Inferior parietal cortex (tissue), 1 donor: Measurements from ENCODE around the gene RPTOR.

Experiments used
- DNase-seq: peaks from one replicate; pipeline ENCODE4 v3.0.0-alpha.2; 2016; ENCODE audit errors: extremely low spot score

Gene RPTOR

DNA sequence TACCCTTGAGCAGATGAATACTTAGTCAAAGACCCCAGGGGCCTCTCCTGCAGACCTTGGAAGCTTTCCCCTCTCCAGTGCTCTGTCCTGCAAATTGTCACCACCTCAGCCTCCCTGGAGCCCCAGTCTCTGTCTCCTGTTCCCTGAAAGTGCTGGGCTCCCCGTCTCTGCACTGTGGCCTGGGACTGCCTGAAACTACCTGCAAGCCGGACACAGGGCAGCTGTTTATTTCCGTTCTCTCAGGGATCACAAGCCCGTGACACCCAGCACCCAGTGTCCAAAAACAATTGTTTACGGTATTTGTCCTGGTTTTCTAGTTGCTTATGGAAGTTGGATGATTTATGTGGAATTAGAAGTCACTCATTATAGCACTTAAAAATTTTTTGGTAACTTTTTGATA is 365.4 kb downstream of the RPTOR start:
- no peak for DNase-seq

DNA sequence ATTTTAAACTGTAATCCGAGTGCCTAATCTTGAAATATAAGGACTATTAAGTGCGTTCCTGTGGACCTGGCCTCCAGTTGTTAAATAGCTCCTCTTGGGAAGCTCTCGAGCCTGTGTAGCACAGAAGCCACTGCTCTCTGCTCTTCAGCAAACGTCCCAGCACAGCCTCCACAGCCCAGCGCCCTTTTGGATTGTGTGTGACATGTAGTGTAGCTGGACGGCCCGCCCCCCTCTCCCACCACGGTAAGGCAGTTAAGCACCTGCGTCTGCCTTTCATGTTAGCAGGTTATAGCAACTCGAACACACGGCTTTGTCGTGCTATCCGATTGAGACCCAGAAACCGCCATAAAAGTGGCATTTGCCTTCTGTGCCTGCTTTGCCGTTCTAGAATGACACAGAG is 367.8 kb downstream of the RPTOR start:
- no peak for DNase-seq

DNA sequence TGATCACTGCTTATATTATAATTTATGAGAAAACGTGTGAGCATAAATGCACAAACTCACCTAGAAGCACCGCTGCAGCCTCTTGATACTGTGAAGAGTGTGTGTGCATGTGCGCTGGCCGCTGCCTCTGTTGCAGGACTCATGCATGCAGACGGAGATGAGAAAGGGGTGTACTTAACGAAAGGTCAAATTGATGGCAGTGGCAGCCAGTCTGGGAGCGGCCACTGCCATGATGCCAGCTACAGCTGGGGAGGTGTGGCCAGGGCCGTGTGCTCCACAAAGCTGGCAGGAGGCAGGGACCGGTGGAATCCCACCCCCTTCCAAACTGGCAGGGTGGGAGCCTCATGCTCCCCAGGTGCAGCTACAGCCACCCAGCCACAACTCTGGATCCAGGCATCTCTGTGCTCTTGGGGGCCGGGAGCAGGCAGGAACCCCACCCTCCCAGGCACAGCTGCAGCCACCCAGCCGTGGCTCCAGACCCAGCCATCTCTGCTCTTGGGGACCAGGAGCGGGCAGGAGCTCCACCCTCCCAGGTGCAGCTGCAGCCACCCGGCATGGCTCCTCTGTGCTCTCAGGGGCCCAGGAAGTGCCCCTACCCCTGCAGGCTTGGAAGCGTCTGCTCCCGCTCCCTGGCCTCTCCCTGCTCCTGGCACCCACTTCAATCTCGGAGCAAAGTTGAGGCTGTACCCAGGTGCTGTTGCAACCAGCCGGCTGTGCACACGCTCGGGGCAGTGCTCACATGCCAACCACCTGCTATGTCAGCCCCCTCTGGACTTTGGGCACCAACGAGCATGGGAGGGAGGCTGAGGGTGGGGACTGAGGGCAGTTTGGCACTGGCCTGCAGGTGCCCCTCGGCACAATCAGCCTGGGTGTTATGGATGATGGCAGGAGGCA is 369.5 kb downstream of the RPTOR start:
- no peak for DNase-seq

DNA sequence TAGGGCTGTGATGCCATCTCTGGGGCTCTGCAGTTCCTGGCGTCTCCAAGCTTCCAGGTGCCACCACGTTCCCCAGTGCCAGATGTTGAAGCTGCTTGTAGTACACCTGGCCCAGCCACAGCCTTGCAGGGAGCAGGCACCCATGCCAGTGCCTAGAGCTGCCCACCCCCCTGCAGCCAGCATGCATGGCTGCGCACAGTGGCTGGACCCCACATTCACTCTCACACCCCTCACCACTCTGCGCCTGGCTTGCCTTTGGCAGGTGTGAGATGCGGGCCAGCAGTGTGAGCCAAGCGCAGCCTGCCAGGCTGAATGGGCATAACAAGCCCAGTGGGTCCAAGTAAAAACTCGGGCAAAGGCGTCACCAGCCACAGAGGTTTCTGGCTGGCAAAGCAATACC is 371.6 kb downstream of the RPTOR start:
- no peak for DNase-seq

DNA sequence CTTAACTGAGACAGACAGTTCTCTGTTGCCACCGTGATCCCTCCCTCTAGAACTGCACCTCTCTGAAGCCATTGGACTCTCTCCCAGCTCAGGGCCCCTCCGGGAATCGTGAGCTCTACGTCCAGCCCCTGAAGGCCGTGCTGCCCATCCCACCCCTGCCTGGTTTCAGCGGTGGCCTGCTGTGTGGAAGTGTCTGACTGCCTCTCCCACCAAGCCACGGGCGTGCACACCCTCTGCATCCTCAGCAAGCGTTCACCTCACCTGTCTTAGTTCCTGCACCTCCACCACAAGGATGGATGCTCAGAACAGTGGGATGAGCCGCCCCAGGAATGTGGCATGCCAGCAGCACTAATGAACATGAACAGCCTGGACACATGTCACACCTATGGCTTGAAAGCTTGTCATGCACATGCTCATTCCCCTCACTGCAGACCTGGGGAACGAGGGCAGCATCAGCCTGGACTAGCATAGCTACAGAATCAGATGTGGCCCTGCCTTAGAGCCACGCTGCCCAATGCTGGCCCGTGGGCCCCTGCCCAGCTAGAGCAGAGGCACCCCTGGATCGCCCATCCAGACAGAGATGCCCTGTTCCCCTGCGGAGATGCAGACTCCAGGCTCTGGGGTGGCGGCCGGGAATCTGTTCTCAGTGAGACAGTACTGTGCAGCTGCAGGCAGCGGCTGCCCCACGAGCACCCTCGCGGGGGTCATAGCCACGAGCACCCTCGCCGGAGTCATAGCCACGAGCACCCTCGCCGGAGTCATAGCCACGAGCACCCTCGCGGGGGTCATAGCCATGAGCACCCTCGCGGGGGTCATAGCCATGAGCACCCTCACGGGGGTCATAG is 373.3 kb downstream of the RPTOR start:
- no peak for DNase-seq

DNA sequence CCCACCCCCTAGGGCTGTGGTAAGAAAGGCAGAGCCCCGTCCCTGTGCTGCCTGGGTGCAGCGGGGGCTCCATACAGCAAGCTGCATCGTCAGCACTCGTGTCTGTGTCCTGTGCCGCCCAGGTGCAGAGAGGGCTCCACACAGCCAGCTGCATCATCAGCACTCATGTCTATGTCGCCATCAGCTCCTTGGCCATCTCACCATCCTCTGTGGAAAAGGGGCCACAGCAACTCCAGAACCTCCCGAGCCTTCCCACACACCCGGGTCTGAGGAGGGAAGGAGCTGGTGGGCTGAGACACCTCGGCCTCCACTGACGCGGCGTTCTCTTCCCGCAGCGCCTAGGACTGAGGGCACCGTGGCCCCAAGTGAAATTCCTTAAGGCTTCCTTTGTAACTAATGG is 374.1 kb downstream of the RPTOR start:
- DNase-seq = no peak

DNA sequence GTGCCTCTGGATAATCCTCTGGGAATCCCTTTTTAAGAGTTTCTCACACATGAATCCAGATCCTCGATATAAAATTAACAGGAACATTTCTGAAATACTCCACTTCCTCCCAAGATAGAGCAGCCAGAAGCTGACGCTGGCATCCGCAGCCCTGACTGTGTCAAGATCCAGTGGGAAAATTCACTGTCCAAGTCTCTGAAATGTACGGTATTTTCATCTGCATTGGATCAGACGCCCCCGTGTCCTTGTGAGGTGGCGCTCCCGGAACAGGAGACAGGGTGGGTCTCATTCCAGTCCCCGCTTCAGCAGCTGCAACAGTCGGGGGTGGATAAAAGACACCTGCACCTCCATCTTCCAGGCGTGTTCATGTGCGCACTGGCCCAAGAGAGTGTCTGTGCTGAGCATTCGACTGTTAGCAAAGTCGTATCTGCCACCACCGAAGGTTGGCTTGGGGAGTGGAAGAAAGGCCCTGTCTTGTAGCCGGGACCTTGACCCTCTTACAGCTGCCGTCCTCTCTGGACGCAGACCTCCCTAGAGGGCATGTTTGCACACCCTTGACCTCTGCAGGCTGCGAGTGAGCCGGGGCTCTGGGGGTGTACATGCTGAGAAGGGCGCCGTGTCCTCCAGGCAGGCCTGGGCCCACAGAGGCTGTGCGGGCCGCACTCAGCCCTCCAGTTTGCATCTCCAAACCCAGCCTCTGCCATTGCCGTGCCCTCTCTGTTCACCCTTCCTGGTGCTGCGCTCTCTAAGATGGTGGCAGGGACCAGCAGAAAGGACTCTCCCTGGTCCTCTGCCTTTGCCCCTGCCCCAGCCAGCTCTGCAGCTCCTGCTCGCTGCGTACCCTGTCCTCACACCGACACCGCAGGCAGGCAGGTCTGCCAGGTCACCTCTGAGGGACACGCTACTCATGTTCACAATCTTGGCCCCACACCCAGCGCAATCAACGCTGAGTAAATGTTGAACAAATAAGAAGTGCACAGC is 375.0 kb downstream of the RPTOR start:
- DNase-seq = peak; percentile 21

DNA sequence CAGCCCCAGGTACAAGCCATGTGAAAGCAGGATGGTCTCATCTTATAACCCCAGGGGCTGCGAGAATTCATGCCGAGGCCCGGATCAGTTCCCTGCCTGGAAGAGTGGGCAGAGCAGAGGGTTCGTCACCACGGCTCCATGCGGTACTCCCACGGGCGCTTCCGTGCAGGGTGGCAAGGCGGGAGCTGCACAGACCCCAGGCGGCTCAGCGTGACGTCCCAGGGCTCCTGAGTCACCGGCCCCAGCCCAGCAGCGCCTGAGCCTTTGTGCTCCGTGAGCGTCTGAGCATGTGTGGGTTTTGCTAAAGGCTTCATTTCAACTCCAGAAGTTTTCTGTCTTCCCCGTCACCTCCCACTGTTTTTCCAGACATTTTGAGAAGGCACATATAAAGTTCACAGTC is 375.8 kb downstream of the RPTOR start:
- DNase-seq = peak; percentile 33

DNA sequence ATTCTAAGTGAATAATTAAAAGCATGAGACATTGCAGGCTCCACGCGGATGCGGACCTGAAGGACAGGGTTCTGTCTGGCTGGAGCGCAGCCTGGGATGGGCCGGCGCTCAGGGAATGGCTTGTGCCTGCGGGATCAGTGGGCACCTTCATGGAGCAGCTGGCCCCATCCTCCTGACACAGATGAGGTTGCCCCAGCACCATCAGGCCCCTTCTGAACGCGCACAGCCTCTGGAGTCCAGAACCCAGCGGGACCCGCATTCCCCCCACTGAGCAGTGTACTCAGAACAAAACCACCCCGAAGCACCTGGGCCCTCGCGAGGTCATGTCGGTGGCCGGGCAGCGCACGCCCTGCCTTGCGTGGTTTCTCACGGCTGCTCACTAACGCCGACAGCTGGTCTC is 376.5 kb downstream of the RPTOR start:
- no peak for DNase-seq

DNA sequence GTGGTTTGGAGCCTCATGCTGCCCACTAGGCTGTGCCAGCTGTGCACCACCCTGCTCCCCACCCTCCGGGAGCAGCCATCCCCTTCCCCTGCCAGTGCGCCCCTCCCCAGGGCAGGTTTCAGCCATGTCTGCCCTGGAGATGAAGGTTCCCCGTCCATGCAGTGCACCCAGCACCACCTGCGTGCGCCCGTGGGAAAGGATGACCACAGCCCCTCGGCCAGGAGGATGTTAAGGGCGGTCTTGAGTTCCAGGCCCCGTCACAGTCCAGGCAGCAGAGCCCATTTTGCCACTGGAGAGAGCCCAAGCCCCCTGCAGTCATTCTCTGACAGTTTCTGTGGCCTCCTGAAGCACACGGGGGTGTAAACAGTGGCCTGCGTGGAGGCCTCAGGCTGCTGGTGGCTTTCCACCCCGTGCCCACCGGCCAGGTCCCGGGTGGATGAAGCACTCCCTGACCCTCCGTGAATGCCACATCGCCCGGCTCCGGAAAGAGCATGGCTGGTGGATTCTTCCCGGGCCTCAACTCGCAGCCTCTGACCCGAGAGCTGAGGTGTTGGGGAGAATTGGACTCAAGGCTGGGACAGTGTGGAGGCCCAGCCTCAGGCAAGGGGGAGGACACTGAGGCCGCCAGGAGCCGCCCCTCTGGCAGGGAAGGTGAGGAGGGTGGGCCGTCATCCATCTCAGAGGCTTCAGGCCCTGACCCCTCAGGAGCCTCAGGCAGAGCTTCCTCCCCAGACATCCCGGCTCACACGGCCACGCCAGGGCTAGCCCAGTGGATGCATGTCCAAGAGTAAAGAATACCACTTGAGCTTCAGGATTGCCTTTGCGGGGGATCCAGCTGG is 377.3 kb downstream of the RPTOR start:
- no peak for DNase-seq

DNA sequence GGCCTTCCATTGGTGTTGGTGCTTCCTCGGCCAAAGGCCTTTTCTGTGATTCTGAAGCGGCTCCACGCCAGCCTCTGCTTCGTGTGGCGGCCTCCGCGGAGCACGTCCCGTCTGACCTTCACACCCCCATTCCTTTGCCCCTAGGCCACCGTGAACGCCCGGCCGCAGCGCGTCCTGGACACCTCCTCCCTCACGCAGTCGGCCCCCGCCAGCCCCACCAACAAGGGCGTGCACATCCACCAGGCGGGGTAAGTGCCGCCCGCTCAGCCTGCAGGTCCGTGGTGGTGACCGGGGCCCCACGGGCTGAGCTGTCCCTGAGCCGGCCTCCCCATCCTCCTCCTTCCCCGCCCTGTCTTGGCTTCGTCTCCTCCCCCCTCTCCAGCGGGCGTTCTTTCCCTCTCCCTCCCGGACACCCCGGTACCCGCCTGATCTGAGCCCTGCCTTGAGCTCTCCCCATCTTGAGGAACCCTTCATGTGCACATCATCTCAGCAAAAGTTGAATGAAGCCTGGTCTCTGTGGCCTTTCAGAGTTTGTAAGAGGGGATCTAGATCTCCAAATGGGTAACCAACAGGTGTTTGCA is 378.0 kb downstream of the RPTOR start:
- no peak for DNase-seq

DNA sequence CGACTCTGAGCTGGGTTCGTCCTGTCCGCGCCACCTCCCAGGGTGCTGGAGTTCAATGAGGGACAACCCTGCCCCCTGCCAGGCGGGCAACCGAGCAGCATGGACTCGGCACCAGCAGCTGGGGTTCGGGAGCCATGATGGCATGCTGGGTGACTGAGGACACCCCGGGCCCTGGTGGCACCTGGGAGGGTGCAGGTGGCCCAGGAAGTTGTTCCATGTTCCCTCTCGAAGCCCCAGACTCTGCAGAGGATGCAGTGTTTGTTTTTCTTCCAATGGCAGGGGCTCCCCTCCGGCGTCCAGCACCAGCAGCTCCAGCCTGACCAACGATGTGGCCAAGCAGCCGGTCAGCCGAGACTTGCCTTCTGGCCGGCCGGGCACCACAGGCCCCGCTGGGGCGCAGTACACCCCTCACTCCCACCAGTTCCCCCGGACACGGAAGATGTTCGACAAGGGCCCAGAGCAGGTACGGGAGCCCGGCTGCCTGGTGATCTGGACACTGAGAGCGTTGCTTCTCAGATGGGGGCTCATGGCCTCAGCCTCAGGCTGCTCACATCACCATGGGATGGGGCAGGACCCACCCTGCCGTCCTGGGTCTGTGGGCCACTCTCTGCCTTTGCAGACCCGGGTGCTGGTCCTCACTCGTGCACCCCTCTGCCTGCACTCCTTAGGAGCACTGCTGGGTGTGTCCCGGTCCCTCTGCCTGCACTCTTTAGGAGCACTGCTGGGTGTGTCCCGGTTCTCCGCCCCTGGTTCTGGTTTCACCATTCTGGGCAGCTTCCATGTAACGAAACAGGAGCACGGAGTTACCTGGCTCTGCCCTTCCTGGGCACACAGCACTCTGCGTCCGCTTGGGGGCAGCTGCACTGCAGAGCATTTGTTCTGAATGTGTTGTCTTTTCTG is 378.8 kb downstream of the RPTOR start:
- DNase-seq = no peak

DNA sequence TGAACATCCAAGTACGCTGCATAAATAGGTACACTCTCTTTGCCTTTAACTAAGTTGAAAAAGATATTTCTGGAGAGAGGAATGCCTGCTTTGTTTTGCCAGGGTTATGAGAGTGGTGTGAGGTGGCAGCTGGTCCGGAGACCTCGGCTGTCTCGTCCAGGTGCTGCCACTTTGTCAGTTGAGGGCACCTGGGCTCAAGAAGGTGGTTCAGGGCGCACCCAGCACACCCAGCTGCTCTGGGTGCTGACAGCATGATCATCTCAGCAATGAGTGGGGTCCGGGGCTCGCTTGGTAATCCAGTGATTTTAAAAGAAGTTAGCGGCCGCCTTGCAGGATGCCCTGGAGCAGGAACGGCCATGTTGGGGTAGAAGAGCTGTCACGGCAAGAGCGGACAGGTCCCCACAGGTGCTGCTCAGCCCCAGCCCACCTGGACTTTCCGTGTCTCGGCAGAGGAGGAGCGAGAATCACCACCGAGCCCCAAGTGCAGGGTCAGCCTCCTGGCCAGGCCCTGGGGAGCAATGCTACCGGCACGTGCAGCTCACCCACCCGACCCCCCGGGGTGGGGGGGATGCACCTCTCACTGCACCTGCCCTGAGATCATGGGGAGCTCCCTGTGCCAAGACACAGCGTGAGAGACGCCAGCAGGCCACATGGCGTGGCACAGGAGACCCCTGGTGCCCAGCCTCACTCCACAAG is 379.6 kb downstream of the RPTOR start:
- no peak for DNase-seq

DNA sequence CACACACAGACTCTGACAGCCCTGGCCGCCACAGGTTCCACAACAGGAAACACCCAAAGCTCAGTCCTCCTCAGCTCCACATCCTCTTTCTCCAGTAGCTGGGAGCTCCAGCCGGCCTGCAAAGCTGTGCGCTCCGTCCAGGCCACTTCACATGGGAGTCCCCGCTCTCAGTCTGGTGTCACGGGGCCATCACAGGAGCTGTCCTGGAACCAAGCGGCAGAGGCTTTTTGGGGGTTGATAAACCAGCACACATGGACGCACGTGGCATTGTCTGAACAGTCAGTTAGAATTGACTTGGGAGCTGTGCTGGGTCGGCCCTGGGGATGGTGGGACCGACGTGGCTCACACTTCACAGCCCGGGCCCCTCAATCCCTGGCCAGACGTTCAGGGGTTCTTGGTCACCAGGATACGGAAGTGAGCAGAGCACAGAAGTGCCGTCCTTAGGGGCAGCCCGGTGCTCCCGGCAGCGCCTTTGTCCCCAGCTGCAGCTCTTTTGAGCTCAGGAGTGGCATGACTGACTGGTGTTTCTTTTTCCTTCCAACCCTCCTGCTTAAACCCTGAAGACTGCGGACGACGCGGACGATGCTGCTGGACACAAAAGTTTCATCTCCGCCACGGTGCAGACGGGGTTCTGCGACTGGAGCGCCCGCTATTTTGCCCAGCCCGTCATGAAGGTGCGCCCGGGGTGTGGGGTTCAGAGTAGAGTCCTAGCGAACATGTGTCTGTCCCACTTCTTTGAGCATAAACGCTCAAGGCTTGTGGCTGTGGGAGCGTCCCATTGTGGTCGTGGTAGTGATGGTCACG is 380.4 kb downstream of the RPTOR start:
- DNase-seq = no peak

DNA sequence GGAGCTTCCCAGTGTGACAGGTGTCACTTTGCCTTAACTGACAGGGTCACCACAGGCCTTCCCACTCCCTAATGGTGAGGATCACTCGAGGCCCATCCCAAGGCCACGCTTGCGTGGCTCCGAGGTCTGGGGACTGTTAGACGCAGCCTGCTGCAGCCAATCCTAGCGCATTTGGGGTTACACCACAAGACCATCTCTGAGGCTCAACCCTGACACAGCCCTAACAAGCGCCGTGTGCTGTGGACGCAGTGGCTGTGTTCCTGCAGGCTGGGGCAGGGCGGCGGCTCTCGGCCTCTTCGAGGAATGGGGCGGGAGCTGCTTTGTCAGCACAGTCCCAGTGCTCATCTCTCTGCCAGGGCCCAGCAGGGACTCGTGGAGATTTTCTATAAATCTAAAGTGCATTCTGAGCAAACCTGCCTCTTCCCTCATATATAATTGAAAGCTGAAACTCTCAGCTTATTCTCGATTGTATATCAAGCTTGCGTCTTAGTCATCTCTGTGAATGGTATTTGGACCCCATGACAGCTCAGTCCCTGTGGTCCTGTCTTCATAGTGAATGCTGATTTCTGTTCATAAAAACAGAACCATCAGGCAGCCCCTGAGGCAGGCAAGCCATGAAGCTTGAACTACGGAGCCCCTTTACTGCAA is 381.2 kb downstream of the RPTOR start:
- DNase-seq = no peak

DNA sequence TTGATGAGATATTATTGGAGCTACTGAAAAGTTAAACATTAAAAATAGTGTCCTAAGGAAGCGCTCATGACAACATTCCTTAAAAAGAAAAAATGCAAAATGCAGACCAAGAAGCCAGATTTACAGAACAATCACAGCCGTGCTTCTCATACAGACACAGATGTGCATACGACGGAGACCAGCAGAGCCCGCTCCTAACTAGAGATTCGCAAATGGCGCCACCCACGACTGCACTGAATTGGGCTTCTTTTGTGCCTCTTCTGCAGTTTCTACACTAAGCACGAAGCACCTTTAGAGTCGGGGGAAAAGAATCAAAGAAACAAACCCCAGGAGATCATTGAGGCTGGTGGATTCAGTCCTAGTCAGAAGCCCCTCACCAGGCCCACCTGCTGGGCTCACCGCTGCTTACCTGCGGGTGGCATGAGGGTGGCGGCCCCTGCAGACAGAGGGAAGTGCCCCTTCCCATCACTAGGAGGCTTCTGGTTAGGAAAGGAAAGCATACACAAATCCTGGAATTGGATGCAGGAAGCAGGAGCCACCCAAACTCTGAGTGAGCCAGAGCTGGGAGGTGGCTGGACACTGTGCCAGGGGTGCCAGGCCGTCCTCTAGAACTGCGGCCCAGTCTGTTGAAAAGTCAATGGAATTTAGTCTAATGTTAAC is 382.1 kb downstream of the RPTOR start:
- DNase-seq = no peak

DNA sequence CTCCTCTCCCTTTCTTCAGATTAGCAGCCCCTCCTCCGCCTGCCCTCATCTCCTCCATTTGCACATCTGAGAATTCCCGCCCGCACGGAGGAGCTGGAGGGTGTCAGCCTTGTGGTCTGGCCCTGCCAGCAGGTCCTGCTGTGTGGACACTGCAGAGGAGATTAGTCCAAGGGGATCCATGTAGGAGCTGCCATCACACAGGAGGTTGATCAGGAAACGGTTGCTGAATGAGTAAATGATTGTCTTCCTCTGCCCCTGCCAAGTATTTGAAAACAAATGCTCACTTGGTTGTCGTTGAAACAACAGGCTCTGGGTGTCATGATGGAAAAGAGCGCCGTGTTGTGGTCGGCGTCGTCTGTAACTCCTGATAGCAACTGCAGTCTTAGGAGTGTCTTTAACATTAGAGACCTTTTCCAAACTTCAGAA is 383.2 kb downstream of the RPTOR start:
- DNase-seq = no peak
